Calu3 (cell line): Measurements from ENCODE around the gene LRBA. TPM values are rescaled to one million over a fixed set of nuclear protein-coding genes. Genes with fewer than 3 reads are reported as not detected.

ENCODE experiments used
- BruUV-seq: library from RNA; stranded (reverse); fragments of 400-500 nt; replicated peaks from 2 replicates; lab custom pipeline; 2021; lab: Mats Ljungman, UMichigan
- CTCF ChIA-PET: fragments of 300-600 bp; sonication (Branson Sonifier 250); formaldehyde crosslinking; loops from one replicate; lab custom pipeline; 2022; ENCODE audit warnings: antibody characterized with exemption; lab: Charles Lee
- DNase-seq: peaks from one replicate; pipeline ENCODE4 v3.0.0; 2022
- H3K27ac Mint-ChIP-seq: one replicate; pipeline ENCODE4 v1.8.0; 2022; ENCODE audit warnings: mixed read lengths; ENCODE audit not compliant: unreplicated experiment
- H3K27me3 Mint-ChIP-seq: one replicate; pipeline ENCODE4 v1.8.0; 2022; ENCODE audit warnings: mixed read lengths; ENCODE audit not compliant: unreplicated experiment
- H3K36me3 Mint-ChIP-seq: one replicate; pipeline ENCODE4 v1.8.0; 2022; ENCODE audit warnings: mild to moderate bottlenecking, moderate library complexity, mixed read lengths; ENCODE audit not compliant: insufficient read depth, unreplicated experiment
- H3K4me1 Mint-ChIP-seq: one replicate; pipeline ENCODE4 v1.8.0; 2022; ENCODE audit warnings: mild to moderate bottlenecking, low read depth, mixed read lengths; ENCODE audit not compliant: unreplicated experiment
- H3K4me3 Mint-ChIP-seq: one replicate; pipeline ENCODE4 v1.8.0; 2022; ENCODE audit warnings: mild to moderate bottlenecking, low read depth, moderate library complexity, mixed read lengths; ENCODE audit not compliant: unreplicated experiment
- H3K9me3 Mint-ChIP-seq: one replicate; pipeline ENCODE4 v1.8.0; 2022; ENCODE audit warnings: low read depth, mixed read lengths; ENCODE audit not compliant: unreplicated experiment
- intact Hi-C: fragments of 100-400 bp; cut with micrococcal nuclease; formaldehyde crosslinking; loops from one replicate; pipeline ENCODE4 v1.10.0; 2022; ENCODE audit not compliant: unreplicated experiment
- total RNA-seq: library from RNA; stranded (reverse); gene quantifications from 2 replicates; pipeline ENCODE4 v1.2.3, GENCODE V29; 2022
- TF ChIP-seq, protein P1 (sequence below): fragments of 200-600 bp; IDR thresholded peaks from one replicate; pipeline ENCODE4 v1.8.0; 2022; ENCODE audit warnings: antibody characterized with exemption; ENCODE audit not compliant: unreplicated experiment

The LRBA gene
- total RNA-seq, 1 experiment from 2014 or later, result 49.0 TPM

DNA sequence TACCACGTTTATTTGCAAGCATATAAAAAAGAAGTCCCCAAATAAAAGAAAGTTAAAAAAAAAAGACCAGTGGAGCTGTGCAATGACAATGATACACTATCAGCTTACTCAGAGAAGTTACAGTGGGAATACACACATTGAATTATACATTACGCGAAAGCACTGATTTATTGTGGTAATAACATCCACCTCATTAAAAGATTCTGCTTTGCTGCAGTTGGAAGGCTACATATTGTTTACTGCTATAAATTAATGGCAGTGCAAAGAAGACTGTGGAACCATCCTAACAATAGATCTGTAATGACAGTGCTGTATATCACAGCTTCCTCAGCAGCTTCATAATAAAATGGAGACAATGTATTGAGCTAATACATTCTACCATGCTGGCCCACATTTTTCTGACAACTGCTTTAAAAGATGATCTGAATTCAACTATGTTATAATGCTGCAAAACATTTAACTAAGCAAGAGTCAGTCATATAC lies 575.6 kb downstream of the LRBA start:
- no peaks in the 10 kb centered on the region for H3K27me3 Mint-ChIP-seq
- CTCF ChIA-PET, result no interaction called here
- intact Hi-C loops, result no loop called here
- no peak overlapping the region for H3K27ac Mint-ChIP-seq
- H3K36me3 Mint-ChIP-seq, result no peaks in the 10 kb centered on the region
- TF ChIP-seq, protein P1, sequence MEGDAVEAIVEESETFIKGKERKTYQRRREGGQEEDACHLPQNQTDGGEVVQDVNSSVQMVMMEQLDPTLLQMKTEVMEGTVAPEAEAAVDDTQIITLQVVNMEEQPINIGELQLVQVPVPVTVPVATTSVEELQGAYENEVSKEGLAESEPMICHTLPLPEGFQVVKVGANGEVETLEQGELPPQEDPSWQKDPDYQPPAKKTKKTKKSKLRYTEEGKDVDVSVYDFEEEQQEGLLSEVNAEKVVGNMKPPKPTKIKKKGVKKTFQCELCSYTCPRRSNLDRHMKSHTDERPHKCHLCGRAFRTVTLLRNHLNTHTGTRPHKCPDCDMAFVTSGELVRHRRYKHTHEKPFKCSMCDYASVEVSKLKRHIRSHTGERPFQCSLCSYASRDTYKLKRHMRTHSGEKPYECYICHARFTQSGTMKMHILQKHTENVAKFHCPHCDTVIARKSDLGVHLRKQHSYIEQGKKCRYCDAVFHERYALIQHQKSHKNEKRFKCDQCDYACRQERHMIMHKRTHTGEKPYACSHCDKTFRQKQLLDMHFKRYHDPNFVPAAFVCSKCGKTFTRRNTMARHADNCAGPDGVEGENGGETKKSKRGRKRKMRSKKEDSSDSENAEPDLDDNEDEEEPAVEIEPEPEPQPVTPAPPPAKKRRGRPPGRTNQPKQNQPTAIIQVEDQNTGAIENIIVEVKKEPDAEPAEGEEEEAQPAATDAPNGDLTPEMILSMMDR, result no peak
- H3K4me3 Mint-ChIP-seq, result no peak overlapping the region
- H3K4me1 Mint-ChIP-seq, result no peaks in the 10 kb centered on the region
- no TSS peak for BruUV-seq
- no peaks in the 10 kb centered on the region for H3K9me3 Mint-ChIP-seq
- no peak for DNase-seq

DNA sequence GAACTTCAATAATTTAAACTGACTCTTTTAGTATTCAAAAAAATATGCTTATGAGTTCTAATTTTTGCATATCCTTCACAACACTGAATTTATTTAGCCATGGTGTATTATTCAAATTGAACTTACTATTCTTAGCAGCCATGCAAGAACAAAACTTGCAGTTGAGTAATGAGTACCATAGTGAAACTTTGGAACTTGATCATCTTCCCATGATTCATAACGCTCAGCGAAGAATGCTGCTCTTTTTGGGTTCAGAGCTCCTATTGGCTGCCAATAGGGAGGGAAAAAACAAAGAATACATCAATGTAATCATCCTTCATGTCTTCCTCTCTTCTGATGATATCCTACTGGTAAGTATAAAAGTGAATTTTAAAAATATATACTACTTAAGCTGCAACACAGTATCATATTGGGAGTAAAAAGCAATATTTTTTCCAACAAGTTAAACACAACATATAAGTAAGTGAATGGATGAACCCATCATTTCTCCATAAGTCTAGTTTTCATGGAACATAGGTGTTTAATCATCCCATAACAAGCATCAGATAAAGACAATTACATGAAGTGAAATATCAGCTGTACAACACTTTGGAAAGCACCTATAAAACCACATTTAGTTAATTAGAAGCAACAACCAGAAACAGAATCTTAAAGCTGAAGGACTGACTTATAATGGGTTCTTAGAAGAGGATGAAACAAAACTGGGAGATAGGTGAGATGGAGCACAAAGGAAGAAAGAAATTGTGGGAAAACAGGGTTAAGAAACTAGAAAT lies 578.3 kb downstream of the LRBA start:
- intact Hi-C loops, result no loop called here
- Mint-ChIP-seq H3K27me3 (no peaks in the 10 kb centered on the region), H3K36me3 (no peaks in the 10 kb centered on the region), H3K9me3 (no peaks in the 10 kb centered on the region), H3K4me1 (no peaks in the 10 kb centered on the region), H3K4me3 (no peak overlapping the region), H3K27ac (no peak overlapping the region)
- CTCF ChIA-PET, result no interaction called here
- TF ChIP-seq, protein P1, result no peak
- DNase-seq, result no peak
- no TSS peak for BruUV-seq

DNA sequence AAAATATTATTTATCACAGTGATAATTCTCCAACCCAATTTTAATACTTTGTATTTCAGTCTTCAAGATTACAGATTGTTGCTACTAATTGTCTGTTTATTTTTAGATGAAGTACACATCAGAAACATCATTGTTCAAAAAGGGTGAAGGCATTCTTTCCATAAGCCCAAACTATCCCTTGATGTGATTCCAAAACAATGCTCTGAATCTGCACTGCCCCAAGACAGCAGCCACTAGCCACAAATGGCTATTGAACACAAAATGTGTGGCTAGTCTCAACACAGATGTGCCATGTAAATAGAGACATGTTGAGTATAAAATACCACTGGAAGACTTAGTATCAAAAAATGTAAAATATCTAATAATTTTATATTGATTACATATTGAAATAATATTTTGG lies 583.9 kb downstream of the LRBA start:
- intact Hi-C loops, result no loop called here
- BruUV-seq, result no TSS peak
- Mint-ChIP-seq H3K36me3 (no peaks in the 10 kb centered on the region), H3K4me1 (no peaks in the 10 kb centered on the region), H3K4me3 (no peak overlapping the region), H3K27me3 (no peaks in the 10 kb centered on the region), H3K27ac (no peak overlapping the region), H3K9me3 (no peaks in the 10 kb centered on the region)
- CTCF ChIA-PET, result no interaction called here
- DNase-seq, result no peak
- TF ChIP-seq, protein P1, result no peak

DNA sequence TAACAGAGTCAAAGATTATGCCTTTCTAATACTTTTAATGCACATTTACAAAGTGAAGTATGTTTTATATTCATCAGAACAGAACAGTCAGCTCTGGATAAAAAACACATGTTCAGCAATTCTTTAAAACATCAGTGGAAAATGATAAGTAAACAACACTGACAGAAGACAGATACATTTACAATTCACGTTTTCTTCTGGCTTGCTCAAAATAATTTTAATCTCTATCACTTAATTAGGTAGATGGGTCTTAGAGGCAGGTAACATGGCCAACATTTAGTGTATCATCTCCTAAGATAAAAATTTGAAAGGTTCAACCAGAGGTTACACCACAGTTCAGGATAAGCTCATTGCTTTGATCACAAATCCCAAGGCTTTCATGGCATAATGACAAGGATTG lies 589.9 kb downstream of the LRBA start:
- DNase-seq, result no peak
- Mint-ChIP-seq H3K36me3 (no peaks in the 10 kb centered on the region), H3K27me3 (no peaks in the 10 kb centered on the region), H3K4me1 (no peaks in the 10 kb centered on the region), H3K4me3 (no peak overlapping the region), H3K27ac (no peak overlapping the region), H3K9me3 (no peaks in the 10 kb centered on the region)
- TF ChIP-seq, protein P1, result no peak
- BruUV-seq, result no TSS peak
- intact Hi-C loops, result no loop called here
- CTCF ChIA-PET, result no interaction called here
